Erythroblast (primary cell): ENCODE measurements around the gene DACH1.

Source experiments
- GATA1 ChIP-seq: IDR thresholded peaks from 2 replicates; pipeline ENCODE4 v1.6.1; 2011; ENCODE audit warnings: low read depth, mild to moderate bottlenecking, control low read depth, low read length, moderate library complexity
- POLR2A ChIP-seq: IDR thresholded peaks from 2 replicates; pipeline ENCODE4 v1.6.1; 2011; ENCODE audit warnings: mild to moderate bottlenecking, low read length

DNA sequence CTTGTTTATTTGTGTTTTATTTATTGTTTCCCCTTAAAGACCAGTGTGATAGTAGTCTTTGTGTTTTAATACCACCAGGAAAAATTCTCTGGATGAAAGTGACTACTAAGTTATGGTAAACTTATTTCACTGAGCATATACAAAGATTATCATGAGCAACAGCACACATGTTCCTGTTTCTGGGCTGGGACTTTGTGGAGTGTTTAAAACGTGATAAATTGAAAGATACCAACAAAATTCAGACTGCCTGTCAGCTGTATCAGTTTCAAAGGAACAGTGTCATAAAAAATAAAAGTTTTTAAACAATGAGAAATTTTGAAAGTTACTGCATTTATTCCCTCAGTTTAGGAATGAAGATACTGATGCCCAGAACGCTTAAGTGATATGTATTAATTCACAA is 259.4 kb downstream of the DACH1 start:
- no peak for TF ChIP-seq POLR2A
- no peak for TF ChIP-seq GATA1
